Body of pancreas (tissue), 4 donors: Measurements from ENCODE around the gene HEXD. TPM values are rescaled to one million over a fixed set of nuclear protein-coding genes. Genes with fewer than 3 reads are reported as not detected.

Source experiments
- ATAC-seq: fragments of 150-250 bp; one replicate; pipeline ENCODE4 v1.9.1; 2016
- DNase-seq, 4 donors: peaks; one replicate each; pipeline ENCODE4 v3.0.0-alpha.2; 2019
- H3K27ac ChIP-seq, 4 donors: fragments of 200-600 bp; sonication (generic); 1 replicate in 3 of 4; 2 replicates in 1 of 4; pipeline versions ENCODE4 v1.5.1 to v1.6.1; 2016 to 2019; ENCODE audit warnings: mild to moderate bottlenecking in 1 of 4, mixed read lengths in 1 of 4, moderate library complexity in 1 of 4
- H3K27me3 ChIP-seq, 2 donors: fragments of 200-600 bp; sonication (generic); one replicate each; pipeline ENCODE4 v1.6.0; 2016; ENCODE audit warnings: mild to moderate bottlenecking in 1 of 2
- H3K36me3 ChIP-seq, 2 donors: fragments of 200-600 bp; sonication (generic); replicated peaks in 1 of 2; 2 replicates each; pipeline ENCODE4 v1.5.1; 2016; ENCODE audit warnings: low read depth in 2 of 2; ENCODE audit not compliant: insufficient read depth in 1 of 2
- H3K4me1 ChIP-seq: fragments of 200-600 bp; sonication (generic); one replicate; pipeline ENCODE4 v1.6.0; 2016
- H3K4me3 ChIP-seq, 2 donors: fragments of 200-600 bp; sonication (generic); 1 replicate in 1 of 2; 2 replicates in 1 of 2; pipeline ENCODE4 v1.5.1; 2016 to 2019
- H3K9me3 ChIP-seq, 3 donors: fragments of 200-600 bp; sonication (generic); 1 replicate in 2 of 3; 2 replicates in 1 of 3; pipeline ENCODE4 v1.5.1; 2016
- POLR2A ChIP-seq, 3 donors: fragments of 450-650 bp; IDR thresholded peaks; one replicate each; pipeline ENCODE4 v1.6.1; 2016; ENCODE audit warnings: antibody characterized with exemption in 3 of 3, mild to moderate bottlenecking in 2 of 3
- WGBS, 2 donors: methylation state at CpG; one replicate each; pipeline ENCODE4 v1.1.5; 2017; 5-methylcytosine and 5-hydroxymethylcytosine counted together
- intact Hi-C: fragments of 100-400 bp; cut with DNase I; formaldehyde crosslinking; loops from one replicate; pipeline ENCODE4 v1.15.1; 2023
- total RNA-seq, 2 donors: library from RNA; depleted of rRNA; stranded (reverse); fragments of >200 nt; gene quantifications; one replicate each; pipeline ENCODE4 v1.1.0, GENCODE V29; 2016
- TF ChIP-seq, protein P1 (sequence below), 7 experiments: fragments of 450-650 bp in 4 of 7; fragments of 200-600 bp in 3 of 7; sonication (generic) in 3 of 7; IDR thresholded peaks; one replicate each; pipeline ENCODE4 v1.5.1; 2016 to 2019; ENCODE audit warnings: antibody characterized with exemption in 7 of 7

HEXD gene
- total RNA-seq, 2 donors from 2014 or later = 54.7 to 188 TPM

- H3K27ac ChIP-seq = no peak overlapping the region
- intact Hi-C loops = no loop called here
- no peak for TF ChIP-seq POLR2A (IDR thresholded peaks at IDR 0.05)
- TF ChIP-seq, protein P1, sequence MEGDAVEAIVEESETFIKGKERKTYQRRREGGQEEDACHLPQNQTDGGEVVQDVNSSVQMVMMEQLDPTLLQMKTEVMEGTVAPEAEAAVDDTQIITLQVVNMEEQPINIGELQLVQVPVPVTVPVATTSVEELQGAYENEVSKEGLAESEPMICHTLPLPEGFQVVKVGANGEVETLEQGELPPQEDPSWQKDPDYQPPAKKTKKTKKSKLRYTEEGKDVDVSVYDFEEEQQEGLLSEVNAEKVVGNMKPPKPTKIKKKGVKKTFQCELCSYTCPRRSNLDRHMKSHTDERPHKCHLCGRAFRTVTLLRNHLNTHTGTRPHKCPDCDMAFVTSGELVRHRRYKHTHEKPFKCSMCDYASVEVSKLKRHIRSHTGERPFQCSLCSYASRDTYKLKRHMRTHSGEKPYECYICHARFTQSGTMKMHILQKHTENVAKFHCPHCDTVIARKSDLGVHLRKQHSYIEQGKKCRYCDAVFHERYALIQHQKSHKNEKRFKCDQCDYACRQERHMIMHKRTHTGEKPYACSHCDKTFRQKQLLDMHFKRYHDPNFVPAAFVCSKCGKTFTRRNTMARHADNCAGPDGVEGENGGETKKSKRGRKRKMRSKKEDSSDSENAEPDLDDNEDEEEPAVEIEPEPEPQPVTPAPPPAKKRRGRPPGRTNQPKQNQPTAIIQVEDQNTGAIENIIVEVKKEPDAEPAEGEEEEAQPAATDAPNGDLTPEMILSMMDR (IDR thresholded peaks at IDR 0.05) = no peak
- WGBS, 2 donors = 83 to 90% methylated on average over 5 to 12 of the region's 12 CpGs
- no peak overlapping the region for H3K4me3 ChIP-seq
- H3K36me3 ChIP-seq = no peaks in the 10 kb centered on the region
- no peaks in the 10 kb centered on the region for H3K27me3 ChIP-seq
- DNase-seq (no peak), ATAC-seq (no peak)
- peaks cover 36% of the 10 kb centered on the region for H3K4me1 ChIP-seq
- H3K9me3 ChIP-seq = no peaks in the 10 kb centered on the region
Observed at GRCh38 chr17:82435103-82435502, 17.0 kb downstream of the HEXD start.

DNA sequence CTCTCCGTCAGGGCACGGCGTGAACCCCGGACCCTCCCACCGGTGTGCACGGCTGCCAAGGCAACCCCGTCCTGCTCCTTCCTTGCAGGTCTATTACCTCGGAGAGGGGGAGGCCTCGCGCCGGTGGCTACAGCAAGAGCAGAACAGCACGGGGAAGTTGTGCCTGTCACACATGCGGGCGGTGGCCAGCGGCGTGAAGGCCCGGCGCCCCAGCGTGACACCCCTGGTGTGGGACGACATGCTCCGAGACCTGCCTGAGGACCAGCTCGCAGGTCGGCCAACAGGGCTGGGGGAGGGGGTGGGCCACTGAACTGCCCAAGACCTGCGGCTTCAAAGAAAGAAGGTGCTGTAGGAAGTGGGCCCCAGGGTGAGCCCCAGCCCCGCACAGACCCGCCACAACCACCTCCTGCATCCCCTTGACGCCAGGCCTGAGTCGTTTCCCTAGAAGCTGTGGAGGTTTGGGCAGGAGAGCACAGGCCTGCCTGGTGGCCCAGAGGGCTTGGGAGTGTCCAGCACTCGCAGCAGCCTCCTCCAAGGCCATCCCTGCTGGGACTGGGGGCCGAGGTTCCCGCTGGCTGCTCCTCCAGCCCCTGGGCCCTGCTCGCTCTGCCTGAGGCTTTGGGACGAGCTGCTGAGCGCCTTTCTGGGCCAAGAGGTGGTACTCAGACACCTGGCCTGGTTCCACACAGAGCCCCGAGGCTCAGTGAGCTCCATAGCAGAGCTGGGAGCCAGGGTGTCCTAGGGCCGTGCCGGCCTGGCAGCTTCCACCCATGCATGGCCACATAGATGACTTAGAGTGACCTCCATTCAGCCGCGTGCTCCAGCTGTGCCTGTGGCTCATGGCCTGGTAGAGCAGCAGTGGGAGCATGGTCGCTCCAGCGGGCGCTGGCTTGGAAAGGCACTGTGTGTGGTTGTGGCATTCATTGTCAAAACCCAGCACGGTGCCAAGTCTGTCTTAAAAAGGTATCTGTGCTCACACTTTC, 17.7 kb downstream of the HEXD start:
- intact Hi-C loops = no loop called here
- Histone ChIP-seq H3K4me1 (peaks cover 36% of the 10 kb centered on the region), H3K4me3 (no peak overlapping the region), H3K9me3 (no peaks in the 10 kb centered on the region), H3K27ac (peak overlapping the region; percentile 49 to 82 (median 76)), H3K36me3 (no peaks in the 10 kb centered on the region), H3K27me3 (no peaks in the 10 kb centered on the region)
- WGBS, 2 donors = 60 to 78% methylated on average over 7 to 43 of the region's 43 CpGs
- DNase-seq = peak; percentile 38 to 64 (median 49)
- peak; percentile 12 for ATAC-seq
- TF ChIP-seq POLR2A (IDR thresholded peaks at IDR 0.05) = no peak
- TF ChIP-seq, protein P1 (IDR thresholded peaks at IDR 0.05) = no peak

DNA sequence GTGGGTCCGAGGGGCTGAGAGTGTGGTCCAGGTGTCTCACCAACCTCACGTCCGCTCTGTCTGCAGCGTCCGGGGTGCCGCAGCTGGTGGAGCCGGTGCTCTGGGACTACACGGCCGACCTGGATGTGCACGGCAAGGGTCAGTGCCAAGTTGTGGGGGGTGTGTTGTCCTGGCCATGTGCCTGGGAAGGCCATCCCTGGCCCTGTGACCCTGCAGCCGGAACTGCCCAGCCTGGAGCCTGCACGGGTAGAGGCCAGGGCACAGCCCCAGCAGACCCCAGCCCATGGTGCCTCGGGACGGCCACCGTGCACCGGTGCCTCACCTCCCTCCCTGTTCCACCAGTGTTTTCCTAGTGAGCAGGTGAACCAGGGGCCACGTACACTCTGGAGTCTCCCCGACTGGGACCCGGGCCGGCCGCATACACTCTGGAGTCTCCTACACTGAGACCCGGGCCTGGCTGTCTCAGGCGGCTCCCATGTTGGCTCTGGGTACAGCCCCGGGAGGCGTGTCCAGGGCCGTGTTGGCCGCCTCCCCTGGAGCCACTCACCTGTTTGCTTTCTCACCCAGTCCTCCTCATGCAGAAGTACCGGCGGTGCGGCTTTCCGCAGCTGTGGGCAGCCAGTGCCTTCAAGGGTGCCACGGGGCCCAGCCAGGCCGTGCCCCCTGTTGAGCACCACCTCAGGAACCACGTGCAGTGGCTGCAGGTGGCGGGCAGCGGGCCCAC, 18.6 kb downstream of the HEXD start:
- Histone ChIP-seq H3K4me1 (peaks cover 36% of the 10 kb centered on the region), H3K36me3 (no peaks in the 10 kb centered on the region), H3K27me3 (no peaks in the 10 kb centered on the region), H3K27ac (peak overlapping the region; percentile 49 to 82 (median 76)), H3K9me3 (no peaks in the 10 kb centered on the region), H3K4me3 (no peak overlapping the region)
- TF ChIP-seq POLR2A (IDR thresholded peaks at IDR 0.05) = peak; percentile 56 to 57 (median 56)
- TF ChIP-seq, protein P1 (IDR thresholded peaks at IDR 0.05) = no peak
- DNase-seq (peak; percentile 85 to 92 (median 90)), ATAC-seq (peak; percentile 92)
- intact Hi-C loops = no loop called here
- WGBS, 2 donors = 47 to 59% methylated on average over 9 to 34 of the region's 36 CpGs

GRCh38 chr17:82437325-82437668, 19.1 kb downstream of the HEXD start:
- Histone ChIP-seq H3K4me1 (peaks cover 36% of the 10 kb centered on the region), H3K27ac (peak overlapping the region; percentile 49 to 82 (median 76)), H3K36me3 (no peaks in the 10 kb centered on the region), H3K4me3 (no peak overlapping the region), H3K27me3 (no peaks in the 10 kb centered on the region), H3K9me3 (no peaks in the 10 kb centered on the region)
- DNase-seq (peak in 1 of 4 donors; percentile 27), ATAC-seq (peak; percentile 27)
- 10 to 43% methylated on average over 2 to 16 of the region's 18 CpGs for WGBS, 2 donors
- no peak for TF ChIP-seq POLR2A (IDR thresholded peaks at IDR 0.05)
- TF ChIP-seq, protein P1 (IDR thresholded peaks at IDR 0.05) = no peak
- intact Hi-C loops = no loop called here
